ENCODE results near the gene RPLP1. TPM values are rescaled to one million over a fixed set of nuclear protein-coding genes. Genes with fewer than 3 reads are reported as not detected.

RPLP1 gene
- total and polyA plus RNA-seq, 2 donors (not counting 1 experiment from before 2014, with no cell fraction given), result 82.4 to 621 TPM

- Histone ChIP-seq H3K36me3 (ENCODE audit: control insufficient read depth, insufficient read depth, low read length) (peaks cover 4% of the 10 kb centered on the region), H3K4me1 (ENCODE audit: control insufficient read depth, extremely low read depth, insufficient read depth, low read length) (peaks cover 2% of the 10 kb centered on the region), H4K20me1 (ENCODE audit: control insufficient read depth, extremely low read depth, insufficient read depth, low read length) (no peaks in the 10 kb centered on the region), H3K4me2 (ENCODE audit: extremely low read depth, insufficient read depth, low read length) (peak overlapping the region; percentile 46), H3K27me3 (ENCODE audit: control insufficient read depth, insufficient read depth, low read length) (no peaks in the 10 kb centered on the region), H3K9me3 (ENCODE audit: control insufficient read depth, insufficient read depth, low read depth, low read length) (no peaks in the 10 kb centered on the region), H3K4me3 (replicated peaks in 1 of 4; ENCODE audit: control extremely low read depth in 1 of 4, insufficient read depth in 1 of 4, low read depth in 3 of 4, low read length in 4 of 4) (no peak overlapping the region), H3K79me2 (ENCODE audit: control insufficient read depth, insufficient read depth, low read length) (peaks cover 55% of the 10 kb centered on the region), H2AFZ (ENCODE audit: low read length) (no peak overlapping the region), H3K9ac (ENCODE audit: insufficient read depth, low read length) (no peak overlapping the region), H3K27ac (ENCODE audit: insufficient read depth, low read length) (no peak overlapping the region)
- no peak for TF ChIP-seq EZH2 (IDR thresholded peaks at IDR 0.05; ENCODE audit: low read length, missing control alignments)
- TF ChIP-seq, protein P1, sequence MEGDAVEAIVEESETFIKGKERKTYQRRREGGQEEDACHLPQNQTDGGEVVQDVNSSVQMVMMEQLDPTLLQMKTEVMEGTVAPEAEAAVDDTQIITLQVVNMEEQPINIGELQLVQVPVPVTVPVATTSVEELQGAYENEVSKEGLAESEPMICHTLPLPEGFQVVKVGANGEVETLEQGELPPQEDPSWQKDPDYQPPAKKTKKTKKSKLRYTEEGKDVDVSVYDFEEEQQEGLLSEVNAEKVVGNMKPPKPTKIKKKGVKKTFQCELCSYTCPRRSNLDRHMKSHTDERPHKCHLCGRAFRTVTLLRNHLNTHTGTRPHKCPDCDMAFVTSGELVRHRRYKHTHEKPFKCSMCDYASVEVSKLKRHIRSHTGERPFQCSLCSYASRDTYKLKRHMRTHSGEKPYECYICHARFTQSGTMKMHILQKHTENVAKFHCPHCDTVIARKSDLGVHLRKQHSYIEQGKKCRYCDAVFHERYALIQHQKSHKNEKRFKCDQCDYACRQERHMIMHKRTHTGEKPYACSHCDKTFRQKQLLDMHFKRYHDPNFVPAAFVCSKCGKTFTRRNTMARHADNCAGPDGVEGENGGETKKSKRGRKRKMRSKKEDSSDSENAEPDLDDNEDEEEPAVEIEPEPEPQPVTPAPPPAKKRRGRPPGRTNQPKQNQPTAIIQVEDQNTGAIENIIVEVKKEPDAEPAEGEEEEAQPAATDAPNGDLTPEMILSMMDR (conservative IDR thresholded peaks at IDR 0.05 in 1 of 2, IDR thresholded peaks at IDR 0.05 in 1 of 2; ENCODE audit: low read depth in 1 of 2, low read length in 2 of 2), result no peak
- DNase-seq (ENCODE audit: low read depth in 2 of 2), result peak in 1 of 2 donors; percentile 34
Observed at GRCh38 chr15:69417581-69417980, 35.0 kb upstream of the RPLP1 start.

DNA sequence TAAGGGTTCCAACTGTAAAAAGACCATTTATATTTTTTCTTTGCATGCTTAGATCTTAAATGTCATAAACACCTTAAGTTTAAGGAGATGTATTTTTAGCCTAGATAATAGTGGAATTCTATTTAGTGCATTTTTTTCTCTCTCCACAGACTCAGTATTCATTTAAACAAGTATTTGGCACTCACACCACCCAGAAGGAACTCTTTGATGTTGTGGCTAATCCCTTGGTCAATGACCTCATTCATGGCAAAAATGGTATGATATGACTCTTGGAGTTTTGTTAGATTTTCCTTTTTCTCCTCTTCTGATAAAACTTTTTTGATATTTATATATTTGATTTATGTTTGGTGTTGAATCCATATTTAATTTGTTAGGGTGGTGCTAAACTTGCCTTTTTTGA is 31.1 kb upstream of the RPLP1 start:
- no peak overlapping the region for H2AFZ ChIP-seq (ENCODE audit: low read length)
- no peak overlapping the region for H3K4me3 ChIP-seq (replicated peaks in 1 of 4; ENCODE audit: control extremely low read depth in 1 of 4, insufficient read depth in 1 of 4, low read depth in 3 of 4, low read length in 4 of 4)
- TF ChIP-seq, protein P1 (conservative IDR thresholded peaks at IDR 0.05 in 1 of 2, IDR thresholded peaks at IDR 0.05 in 1 of 2; ENCODE audit: low read depth in 1 of 2, low read length in 2 of 2), result no peak
- no peak for TF ChIP-seq EZH2 (IDR thresholded peaks at IDR 0.05; ENCODE audit: low read length, missing control alignments)
- DNase-seq (ENCODE audit: low read depth in 2 of 2), result peak in 1 of 2 donors; percentile 85
- no peaks in the 10 kb centered on the region for H4K20me1 ChIP-seq (ENCODE audit: control insufficient read depth, extremely low read depth, insufficient read depth, low read length)
- H3K27ac ChIP-seq (ENCODE audit: insufficient read depth, low read length), result no peak overlapping the region
- no peak overlapping the region for H3K9ac ChIP-seq (ENCODE audit: insufficient read depth, low read length)
- peaks cover 4% of the 10 kb centered on the region for H3K36me3 ChIP-seq (ENCODE audit: control insufficient read depth, insufficient read depth, low read length)
- H3K4me2 ChIP-seq (ENCODE audit: extremely low read depth, insufficient read depth, low read length), result no peak overlapping the region
- no peaks in the 10 kb centered on the region for H3K27me3 ChIP-seq (ENCODE audit: control insufficient read depth, insufficient read depth, low read length)
- no peaks in the 10 kb centered on the region for H3K4me1 ChIP-seq (ENCODE audit: control insufficient read depth, extremely low read depth, insufficient read depth, low read length)
- H3K9me3 ChIP-seq (ENCODE audit: control insufficient read depth, insufficient read depth, low read depth, low read length), result no peaks in the 10 kb centered on the region
- peaks cover 48% of the 10 kb centered on the region for H3K79me2 ChIP-seq (ENCODE audit: control insufficient read depth, insufficient read depth, low read length)

DNA sequence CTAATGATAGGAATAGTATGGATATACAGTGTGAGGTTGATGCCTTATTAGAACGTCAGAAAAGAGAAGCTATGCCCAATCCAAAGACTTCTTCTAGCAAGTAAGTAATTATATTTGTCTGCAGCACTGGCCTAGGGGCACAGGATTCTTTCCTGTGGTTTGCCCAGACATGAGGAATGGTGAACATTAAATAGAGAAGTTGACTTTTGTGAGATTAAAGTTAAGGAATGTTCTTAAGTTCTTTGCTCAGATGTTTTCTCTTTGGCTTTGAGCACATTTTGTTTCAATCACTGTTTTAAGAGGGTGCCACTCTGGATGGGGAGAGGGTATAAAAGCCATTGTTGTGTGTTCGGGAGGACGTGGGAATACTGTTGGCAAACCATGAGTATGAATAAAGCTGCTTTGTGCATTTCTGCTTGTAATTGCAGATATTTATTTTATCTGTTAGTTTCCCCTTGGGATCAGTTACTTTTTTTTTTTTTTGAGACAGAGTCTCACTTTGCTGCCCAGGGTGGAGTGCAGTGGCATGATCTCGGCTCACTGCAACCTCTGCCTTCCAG is 30.2 kb upstream of the RPLP1 start:
- no peaks in the 10 kb centered on the region for H4K20me1 ChIP-seq (ENCODE audit: control insufficient read depth, extremely low read depth, insufficient read depth, low read length)
- H2AFZ ChIP-seq (ENCODE audit: low read length), result no peak overlapping the region
- H3K4me3 ChIP-seq (replicated peaks in 1 of 4; ENCODE audit: control extremely low read depth in 1 of 4, insufficient read depth in 1 of 4, low read depth in 3 of 4, low read length in 4 of 4), result no peak overlapping the region
- H3K36me3 ChIP-seq (ENCODE audit: control insufficient read depth, insufficient read depth, low read length), result peaks cover 4% of the 10 kb centered on the region
- TF ChIP-seq, protein P1 (conservative IDR thresholded peaks at IDR 0.05 in 1 of 2, IDR thresholded peaks at IDR 0.05 in 1 of 2; ENCODE audit: low read depth in 1 of 2, low read length in 2 of 2), result no peak
- TF ChIP-seq EZH2 (IDR thresholded peaks at IDR 0.05; ENCODE audit: low read length, missing control alignments), result no peak
- H3K4me2 ChIP-seq (ENCODE audit: extremely low read depth, insufficient read depth, low read length), result no peak overlapping the region
- peaks cover 41% of the 10 kb centered on the region for H3K79me2 ChIP-seq (ENCODE audit: control insufficient read depth, insufficient read depth, low read length)
- H3K9me3 ChIP-seq (ENCODE audit: control insufficient read depth, insufficient read depth, low read depth, low read length), result no peaks in the 10 kb centered on the region
- H3K27me3 ChIP-seq (ENCODE audit: control insufficient read depth, insufficient read depth, low read length), result no peaks in the 10 kb centered on the region
- no peaks in the 10 kb centered on the region for H3K4me1 ChIP-seq (ENCODE audit: control insufficient read depth, extremely low read depth, insufficient read depth, low read length)
- peak in 1 of 2 donors; percentile 67 for DNase-seq (ENCODE audit: low read depth in 2 of 2)
- H3K27ac ChIP-seq (ENCODE audit: insufficient read depth, low read length), result no peak overlapping the region
- no peak overlapping the region for H3K9ac ChIP-seq (ENCODE audit: insufficient read depth, low read length)
